ENCODE data around the gene GRID2. TPM values are rescaled to one million over a fixed set of nuclear protein-coding genes. Genes with fewer than 3 reads are reported as not detected.
A peak's percentile ranks its signal among the peaks of the same experiment; 100 is the strongest.

GRID2 gene
- total RNA-seq, 1 experiment from 2014 or later = 2.2 TPM

- Histone ChIP-seq H3K9ac (ENCODE audit: low read length) (no peak overlapping the region), H3F3A (ENCODE audit: low read length, unreplicated experiment) (no peaks in the 10 kb centered on the region), H3K36me3 (ENCODE audit: low read depth, low read length) (no peaks in the 10 kb centered on the region), H3K9me2 (replicated peaks; ENCODE audit: low read length) (no peaks in the 10 kb centered on the region), H3K27me3 (ENCODE audit: low read length) (no peaks in the 10 kb centered on the region), H3K9me3 (ENCODE audit: low read length) (no peaks in the 10 kb centered on the region), H4K20me1 (ENCODE audit: low read length) (no peaks in the 10 kb centered on the region), H2AFZ (ENCODE audit: low read length) (no peak overlapping the region), H3K4me3 (ENCODE audit: low read length) (no peak overlapping the region), H3K4me2 (ENCODE audit: low read length) (no peak overlapping the region), H3K4me1 (ENCODE audit: insufficient read depth, low read length) (no peaks in the 10 kb centered on the region), H3K27ac (ENCODE audit: low read length) (no peak overlapping the region), H3K79me2 (ENCODE audit: low read length) (no peaks in the 10 kb centered on the region)
- POLR2A ChIA-PET (ENCODE audit: unreplicated experiment) = no interaction called here
- no TSS peak for BruUV-seq (replicated peaks)
- intact Hi-C loops (cut with micrococcal nuclease) = no loop called here
- peak; percentile 31 for DNase-seq
- ATAC-seq = no peak
- CTCF ChIA-PET = no interaction called here
- TF ChIP-seq EZH2 (IDR thresholded peaks at IDR 0.05; ENCODE audit: low read length, unreplicated experiment) (no peak), EZH2phosphoT487 (IDR thresholded peaks at IDR 0.05; ENCODE audit: borderline replicate concordance, low read length) (no peak)
- TF ChIP-seq, protein P1, sequence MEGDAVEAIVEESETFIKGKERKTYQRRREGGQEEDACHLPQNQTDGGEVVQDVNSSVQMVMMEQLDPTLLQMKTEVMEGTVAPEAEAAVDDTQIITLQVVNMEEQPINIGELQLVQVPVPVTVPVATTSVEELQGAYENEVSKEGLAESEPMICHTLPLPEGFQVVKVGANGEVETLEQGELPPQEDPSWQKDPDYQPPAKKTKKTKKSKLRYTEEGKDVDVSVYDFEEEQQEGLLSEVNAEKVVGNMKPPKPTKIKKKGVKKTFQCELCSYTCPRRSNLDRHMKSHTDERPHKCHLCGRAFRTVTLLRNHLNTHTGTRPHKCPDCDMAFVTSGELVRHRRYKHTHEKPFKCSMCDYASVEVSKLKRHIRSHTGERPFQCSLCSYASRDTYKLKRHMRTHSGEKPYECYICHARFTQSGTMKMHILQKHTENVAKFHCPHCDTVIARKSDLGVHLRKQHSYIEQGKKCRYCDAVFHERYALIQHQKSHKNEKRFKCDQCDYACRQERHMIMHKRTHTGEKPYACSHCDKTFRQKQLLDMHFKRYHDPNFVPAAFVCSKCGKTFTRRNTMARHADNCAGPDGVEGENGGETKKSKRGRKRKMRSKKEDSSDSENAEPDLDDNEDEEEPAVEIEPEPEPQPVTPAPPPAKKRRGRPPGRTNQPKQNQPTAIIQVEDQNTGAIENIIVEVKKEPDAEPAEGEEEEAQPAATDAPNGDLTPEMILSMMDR (conservative IDR thresholded peaks at IDR 0.05; ENCODE audit: low read depth, low read length) = no peak
Observed at GRCh38 chr4:92455951-92456350, 152.2 kb downstream of the GRID2 start.

- intact Hi-C loops (cut with micrococcal nuclease) = no loop called here
- Histone ChIP-seq H2AFZ (ENCODE audit: low read length) (0 out of 2 replicates have a peak overlapping the region, but pooled peaks have one; percentile 10), H3K9me2 (replicated peaks; ENCODE audit: low read length) (no peaks in the 10 kb centered on the region), H3F3A (ENCODE audit: low read length, unreplicated experiment) (no peaks in the 10 kb centered on the region), H3K79me2 (ENCODE audit: low read length) (no peaks in the 10 kb centered on the region), H3K4me2 (ENCODE audit: low read length) (no peak overlapping the region), H3K9me3 (ENCODE audit: low read length) (no peaks in the 10 kb centered on the region), H3K27ac (ENCODE audit: low read length) (no peak overlapping the region), H3K27me3 (ENCODE audit: low read length) (no peaks in the 10 kb centered on the region), H3K36me3 (ENCODE audit: low read depth, low read length) (no peaks in the 10 kb centered on the region), H3K4me1 (ENCODE audit: insufficient read depth, low read length) (no peaks in the 10 kb centered on the region), H3K4me3 (ENCODE audit: low read length) (no peak overlapping the region), H3K9ac (ENCODE audit: low read length) (no peak overlapping the region), H4K20me1 (ENCODE audit: low read length) (no peaks in the 10 kb centered on the region)
- ChIA-PET POLR2A (ENCODE audit: unreplicated experiment) (no interaction called here), CTCF (no interaction called here)
- ATAC-seq (no peak), DNase-seq (no peak)
- TF ChIP-seq, protein P1 (conservative IDR thresholded peaks at IDR 0.05; ENCODE audit: low read depth, low read length) = no peak
- BruUV-seq (replicated peaks) = no TSS peak
Observed at GRCh38 chr4:92461732-92462131, 158.0 kb downstream of the GRID2 start.

GRCh38 chr4:92477298-92477697 lies 173.5 kb downstream of the GRID2 start:
- H3F3A ChIP-seq (ENCODE audit: low read length, unreplicated experiment) = no peaks in the 10 kb centered on the region
- H3K4me1 ChIP-seq (ENCODE audit: insufficient read depth, low read length) = no peaks in the 10 kb centered on the region
- no peaks in the 10 kb centered on the region for H4K20me1 ChIP-seq (ENCODE audit: low read length)
- peak; percentile 29 for DNase-seq
- H3K4me3 ChIP-seq (ENCODE audit: low read length) = no peak overlapping the region
- no peaks in the 10 kb centered on the region for H3K9me2 ChIP-seq (replicated peaks; ENCODE audit: low read length)
- peak; percentile 75 for ATAC-seq
- H3K27me3 ChIP-seq (ENCODE audit: low read length) = no peaks in the 10 kb centered on the region
- intact Hi-C loops (cut with micrococcal nuclease) = no loop called here
- no TSS peak for BruUV-seq (replicated peaks)
- no peak overlapping the region for H2AFZ ChIP-seq (ENCODE audit: low read length)
- TF ChIP-seq EZH2 (IDR thresholded peaks at IDR 0.05; ENCODE audit: low read length, unreplicated experiment) (no peak), EZH2phosphoT487 (IDR thresholded peaks at IDR 0.05; ENCODE audit: borderline replicate concordance, low read length) (no peak)
- TF ChIP-seq, protein P1 (conservative IDR thresholded peaks at IDR 0.05; ENCODE audit: low read depth, low read length) = no peak
- H3K36me3 ChIP-seq (ENCODE audit: low read depth, low read length) = no peaks in the 10 kb centered on the region
- no peak overlapping the region for H3K9ac ChIP-seq (ENCODE audit: low read length)
- POLR2A ChIA-PET (ENCODE audit: unreplicated experiment) = no interaction called here
- CTCF ChIA-PET = no interaction called here
- no peaks in the 10 kb centered on the region for H3K79me2 ChIP-seq (ENCODE audit: low read length)
- no peak overlapping the region for H3K27ac ChIP-seq (ENCODE audit: low read length)
- no peaks in the 10 kb centered on the region for H3K9me3 ChIP-seq (ENCODE audit: low read length)
- no peak overlapping the region for H3K4me2 ChIP-seq (ENCODE audit: low read length)
